Ovary (tissue), 3 donors: Measurements from ENCODE around the gene IMPA2.

Experiments used
- EP300 ChIP-seq: sonication (generic); formaldehyde crosslinking; IDR thresholded peaks from one replicate; pipeline ENCODE4 v1.6.1; 2017; ENCODE audit warnings: antibody characterized with exemption
- POLR2A ChIP-seq: fragments of 450-650 bp; IDR thresholded peaks from one replicate; pipeline ENCODE4 v1.6.1; 2017; ENCODE audit warnings: antibody characterized with exemption, mild to moderate bottlenecking, moderate library complexity
- TF ChIP-seq, protein P1 (sequence below), 3 donors: fragments of 450-650 bp in 2 of 3; fragments of 200-600 bp in 1 of 3; IDR thresholded peaks; one replicate each; pipeline versions ENCODE4 v1.5.1 to v1.8.0; 2016 to 2022; ENCODE audit warnings: antibody characterized with exemption in 3 of 3, mild to moderate bottlenecking in 1 of 3
- donor health status: DM: no; HTN: no; CAD: no.

DNA sequence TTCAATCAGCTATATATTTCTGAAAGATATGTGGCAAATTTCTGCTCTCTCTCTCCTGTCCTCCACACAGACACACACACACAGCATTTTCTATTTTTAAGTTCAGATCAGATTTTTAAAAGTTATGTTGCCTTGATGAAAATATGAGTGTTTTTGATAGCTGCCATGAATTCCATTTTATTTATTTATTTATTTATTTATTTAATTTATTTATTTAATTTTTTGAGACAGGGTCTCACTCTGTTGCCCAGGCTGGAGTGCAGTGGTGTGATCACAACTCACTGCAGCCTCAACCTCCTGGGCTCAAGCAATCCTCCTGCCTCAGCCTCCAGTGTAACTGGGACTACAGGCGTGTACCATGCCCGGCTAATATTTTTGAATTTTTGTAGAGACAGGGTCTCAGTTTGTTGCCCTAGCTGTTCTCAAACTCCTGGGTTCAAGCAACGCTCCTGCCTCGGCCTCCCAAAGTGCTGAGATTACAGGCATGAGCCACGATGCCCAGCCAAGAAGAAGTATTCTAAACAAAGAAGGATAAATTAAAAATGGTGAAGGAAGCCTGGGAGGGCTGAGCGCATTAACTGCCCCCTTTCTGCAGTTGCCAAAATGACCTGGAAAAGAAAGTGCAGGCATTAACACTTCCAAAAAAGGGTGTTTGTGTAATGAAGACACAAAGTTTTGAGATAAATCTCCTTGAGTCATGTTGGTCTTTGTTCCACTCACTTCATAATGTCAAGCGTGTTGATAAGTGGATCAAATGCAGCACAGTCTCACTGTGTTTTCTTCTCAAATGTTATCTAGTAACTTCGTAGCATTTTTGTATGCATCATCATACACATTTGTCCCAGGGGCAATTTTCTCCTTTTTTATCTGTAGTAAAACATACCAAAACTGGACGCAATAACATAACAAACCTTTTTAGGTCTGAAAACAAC is 11.1 kb upstream of the IMPA2 start:
- TF ChIP-seq, protein P1, sequence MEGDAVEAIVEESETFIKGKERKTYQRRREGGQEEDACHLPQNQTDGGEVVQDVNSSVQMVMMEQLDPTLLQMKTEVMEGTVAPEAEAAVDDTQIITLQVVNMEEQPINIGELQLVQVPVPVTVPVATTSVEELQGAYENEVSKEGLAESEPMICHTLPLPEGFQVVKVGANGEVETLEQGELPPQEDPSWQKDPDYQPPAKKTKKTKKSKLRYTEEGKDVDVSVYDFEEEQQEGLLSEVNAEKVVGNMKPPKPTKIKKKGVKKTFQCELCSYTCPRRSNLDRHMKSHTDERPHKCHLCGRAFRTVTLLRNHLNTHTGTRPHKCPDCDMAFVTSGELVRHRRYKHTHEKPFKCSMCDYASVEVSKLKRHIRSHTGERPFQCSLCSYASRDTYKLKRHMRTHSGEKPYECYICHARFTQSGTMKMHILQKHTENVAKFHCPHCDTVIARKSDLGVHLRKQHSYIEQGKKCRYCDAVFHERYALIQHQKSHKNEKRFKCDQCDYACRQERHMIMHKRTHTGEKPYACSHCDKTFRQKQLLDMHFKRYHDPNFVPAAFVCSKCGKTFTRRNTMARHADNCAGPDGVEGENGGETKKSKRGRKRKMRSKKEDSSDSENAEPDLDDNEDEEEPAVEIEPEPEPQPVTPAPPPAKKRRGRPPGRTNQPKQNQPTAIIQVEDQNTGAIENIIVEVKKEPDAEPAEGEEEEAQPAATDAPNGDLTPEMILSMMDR (IDR thresholded peaks at IDR 0.05), result no peak
- TF ChIP-seq POLR2A (no peak), EP300 (no peak)
